Urinary bladder (tissue), 4 donors: ENCODE results near the gene NKAIN4. TPM values are rescaled to one million over a fixed set of nuclear protein-coding genes. Genes with fewer than 3 reads are reported as not detected.
"Not testable (repeated sequence)": the region's sequence is repeated elsewhere in the genome, so short reads cannot be mapped to it uniquely, and the experiment has no call there.

Source experiments
- DNase-seq: peaks from one replicate; pipeline ENCODE4 v3.0.0-alpha.2; 2015; ENCODE audit errors: extremely low spot score
- H3K27ac ChIP-seq: one replicate; pipeline ENCODE4 v1.5.1; 2013; ENCODE audit warnings: low read depth, mild to moderate bottlenecking, moderate library complexity
- H3K36me3 ChIP-seq: one replicate; pipeline ENCODE4 v1.6.1; 2013; ENCODE audit warnings: mild to moderate bottlenecking, moderate library complexity; ENCODE audit not compliant: insufficient read depth
- H3K4me1 ChIP-seq: one replicate; pipeline ENCODE4 v1.6.1; 2013; ENCODE audit warnings: mild to moderate bottlenecking, moderate library complexity; ENCODE audit not compliant: insufficient read depth
- H3K4me3 ChIP-seq: one replicate; pipeline ENCODE4 v1.5.1; 2013; ENCODE audit warnings: low read depth, low read length
- WGBS: extraction: QIAGEN DNeasy Blood & Tissue Kit; methylation state at CpG from one replicate; pipeline ENCODE4 v1.1.7; 2013; 5-methylcytosine and 5-hydroxymethylcytosine counted together
- polyA plus RNA-seq: library from polyadenylated mRNA; stranded (reverse); fragments of 200-250 nt; gene quantifications from one replicate; pipeline ENCODE4 v1.2.3, GENCODE V29; 2013
- total RNA-seq: library from RNA; depleted of rRNA; stranded (reverse); fragments of >200 nt; gene quantifications from one replicate; pipeline ENCODE4 v1.2.3, GENCODE V29; 2014
- donor health status: healthy with polysubstance abuse.
- donor health status: healthy.

Gene NKAIN4
- total and polyA plus RNA-seq, 2 donors = 0.23 to 4.0 TPM

DNA sequence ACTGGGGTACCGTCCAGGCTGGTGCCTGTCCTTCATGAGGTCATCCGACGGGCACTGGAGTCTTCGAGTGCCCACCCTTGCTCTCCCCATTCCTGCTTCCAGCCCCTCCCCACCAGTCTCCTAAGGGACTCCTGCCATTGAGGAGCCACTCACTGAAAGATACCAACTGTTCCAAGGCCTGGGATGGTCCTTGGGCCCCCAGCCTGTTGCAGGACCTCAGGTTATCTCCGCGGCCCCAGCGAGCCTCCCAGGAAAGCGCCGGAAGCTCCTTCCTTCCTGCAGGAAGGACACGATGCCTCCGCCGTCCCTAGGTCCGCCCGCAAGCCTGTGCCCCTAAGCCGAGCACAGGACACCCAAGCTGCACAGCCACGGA lies 1.2 kb downstream of the NKAIN4 start:
- Histone ChIP-seq H3K4me3 (no peak overlapping the region), H3K27ac (no peak overlapping the region), H3K36me3 (no peaks in the 10 kb centered on the region), H3K4me1 (peaks cover 3% of the 10 kb centered on the region)
- no peak for DNase-seq
- 17% methylated on average over 16 of the region's 16 CpGs for WGBS

DNA sequence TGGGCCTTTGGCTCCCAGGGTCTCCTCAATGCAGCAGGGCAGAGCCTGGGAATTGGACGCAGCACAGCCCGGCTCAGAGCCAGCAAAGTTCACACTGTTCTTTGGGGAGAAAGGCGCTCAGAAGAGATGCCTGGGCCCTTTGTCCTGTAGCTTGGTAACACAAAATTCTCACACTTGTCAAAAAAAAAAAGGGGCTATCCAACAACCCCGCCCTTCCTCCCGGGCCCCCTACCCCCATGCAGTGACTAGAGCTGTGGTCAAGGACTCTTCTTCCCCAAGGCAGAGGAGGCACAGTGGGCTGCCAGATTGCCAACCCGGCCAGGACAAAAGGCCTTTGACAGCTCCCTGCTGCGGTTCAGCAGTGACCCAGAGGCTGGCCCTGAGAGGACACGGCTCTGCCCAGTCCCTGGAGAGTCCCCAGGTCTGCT lies 2.0 kb downstream of the NKAIN4 start:
- no peak for DNase-seq
- no peak overlapping the region for H3K27ac ChIP-seq
- 73% methylated on average over 8 of the region's 8 CpGs for WGBS
- peaks cover 3% of the 10 kb centered on the region for H3K4me1 ChIP-seq
- no peaks in the 10 kb centered on the region for H3K36me3 ChIP-seq
- no peak overlapping the region for H3K4me3 ChIP-seq

DNA sequence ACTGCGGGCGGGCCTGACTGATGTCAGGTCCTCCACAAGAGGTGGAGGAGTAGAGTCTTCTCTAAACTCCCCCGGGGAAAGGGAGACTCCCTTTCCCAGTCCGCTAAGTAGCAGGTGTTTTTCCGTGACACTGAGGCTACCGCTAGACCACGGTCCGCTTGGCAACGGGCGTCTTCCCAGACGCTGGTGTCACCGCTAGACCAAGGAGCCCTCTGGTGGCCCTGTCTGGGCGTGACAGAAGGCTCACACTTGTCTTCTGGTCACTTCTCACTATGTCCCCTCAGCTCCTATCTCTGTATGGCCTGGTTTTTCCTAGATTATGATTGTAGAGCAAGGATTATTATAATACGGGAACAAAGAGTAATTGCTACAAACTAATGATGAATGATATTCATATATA lies 2.9 kb downstream of the NKAIN4 start:
- WGBS = 52% methylated on average over 12 of the region's 14 CpGs
- not testable (repeated sequence) for H3K4me3 ChIP-seq, H3K27ac ChIP-seq, H3K4me1 ChIP-seq, DNase-seq, H3K36me3 ChIP-seq

DNA sequence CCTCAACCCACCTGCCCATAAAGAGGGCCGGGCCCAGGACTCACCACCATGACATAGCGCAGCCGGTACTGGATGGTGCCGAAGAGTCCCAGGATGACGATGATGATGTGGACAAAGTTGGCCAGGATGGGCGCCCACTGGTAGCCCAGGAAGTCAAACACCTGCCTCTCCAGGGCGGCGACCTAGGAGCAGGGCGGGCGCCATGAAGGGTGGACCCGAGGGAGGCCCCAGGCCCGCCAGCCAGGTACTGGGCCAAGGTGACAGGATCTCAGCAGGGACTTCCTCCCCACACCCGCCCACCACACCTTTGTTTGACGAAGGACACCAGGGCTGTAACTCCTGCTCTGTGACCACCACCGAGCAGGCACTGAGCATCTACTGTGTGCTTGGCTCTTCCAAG lies 4.4 kb downstream of the NKAIN4 start:
- WGBS = 90% methylated on average over 15 of the region's 15 CpGs
- peaks cover 3% of the 10 kb centered on the region for H3K4me1 ChIP-seq
- DNase-seq = no peak
- no peaks in the 10 kb centered on the region for H3K36me3 ChIP-seq
- no peak overlapping the region for H3K27ac ChIP-seq
- no peak overlapping the region for H3K4me3 ChIP-seq

DNA sequence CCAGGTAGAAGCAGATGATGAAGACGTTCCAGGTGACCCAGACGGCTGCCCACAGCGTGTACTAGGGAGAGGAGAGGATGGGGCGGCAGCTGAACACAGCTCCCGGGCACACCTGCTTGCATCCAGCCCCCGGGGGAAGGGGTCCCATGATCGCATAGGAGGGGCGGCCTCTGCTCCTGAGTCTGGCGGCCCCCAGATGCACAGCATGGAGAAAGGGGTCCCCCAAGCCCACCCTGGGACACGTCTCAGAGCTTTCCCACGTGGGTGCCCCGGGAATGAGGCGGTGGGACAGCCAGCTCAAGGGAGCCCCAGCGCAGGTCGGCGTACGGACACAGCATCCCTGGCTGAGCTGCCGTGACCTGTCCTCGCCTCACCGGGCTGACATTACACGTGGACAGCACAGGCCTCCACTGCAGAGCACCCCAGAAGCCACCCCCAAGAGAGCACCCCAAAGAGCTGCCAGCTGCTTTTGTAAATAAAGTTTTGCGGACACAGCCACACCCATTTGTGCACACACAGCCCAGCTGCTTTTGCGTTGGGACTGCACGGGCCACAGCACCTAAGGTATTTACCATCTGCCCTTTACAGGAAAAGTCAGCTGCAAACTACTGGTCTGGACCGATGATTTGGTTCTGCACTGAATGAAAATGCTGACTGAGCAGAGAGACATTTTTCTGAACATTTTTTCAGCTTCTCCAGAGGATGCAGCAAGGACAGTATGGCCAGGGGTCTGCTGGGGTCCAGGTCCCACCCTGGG lies 5.2 kb downstream of the NKAIN4 start:
- Histone ChIP-seq H3K36me3 (no peaks in the 10 kb centered on the region), H3K27ac (no peak overlapping the region), H3K4me3 (no peak overlapping the region), H3K4me1 (peaks cover 3% of the 10 kb centered on the region)
- DNase-seq = no peak
- 79% methylated on average over 25 of the region's 25 CpGs for WGBS

DNA sequence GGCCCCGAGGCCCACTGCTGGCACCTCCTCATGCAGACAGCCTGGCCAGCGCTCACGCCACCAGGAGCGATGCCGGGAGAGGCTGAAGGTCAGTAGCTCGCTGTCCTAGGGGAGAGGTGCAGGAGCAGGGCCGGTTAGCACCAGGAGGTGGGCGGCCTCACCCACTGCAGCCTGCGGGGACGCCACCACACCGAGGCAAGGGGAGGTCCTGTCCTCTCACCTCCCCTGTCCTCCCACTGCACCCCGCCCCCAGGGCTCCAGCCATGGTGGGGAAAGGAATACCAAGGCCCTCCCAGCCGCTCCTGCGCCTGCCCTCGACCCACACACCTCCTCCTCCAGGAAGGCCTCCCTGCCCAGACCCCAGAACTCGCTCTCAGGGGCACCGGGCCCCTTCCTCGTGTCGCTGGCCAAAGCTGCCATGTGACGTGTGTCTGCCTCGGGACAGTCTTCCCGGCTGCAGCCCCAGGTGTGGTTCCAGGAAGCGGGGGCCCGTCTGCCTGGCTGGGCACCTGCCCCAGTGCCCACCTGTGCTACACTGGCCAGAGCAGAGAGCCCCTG lies 6.5 kb downstream of the NKAIN4 start:
- Histone ChIP-seq H3K36me3 (no peaks in the 10 kb centered on the region), H3K4me1 (no peaks in the 10 kb centered on the region), H3K4me3 (no peak overlapping the region), H3K27ac (no peak overlapping the region)
- no peak for DNase-seq
- WGBS = 84% methylated on average over 24 of the region's 24 CpGs

DNA sequence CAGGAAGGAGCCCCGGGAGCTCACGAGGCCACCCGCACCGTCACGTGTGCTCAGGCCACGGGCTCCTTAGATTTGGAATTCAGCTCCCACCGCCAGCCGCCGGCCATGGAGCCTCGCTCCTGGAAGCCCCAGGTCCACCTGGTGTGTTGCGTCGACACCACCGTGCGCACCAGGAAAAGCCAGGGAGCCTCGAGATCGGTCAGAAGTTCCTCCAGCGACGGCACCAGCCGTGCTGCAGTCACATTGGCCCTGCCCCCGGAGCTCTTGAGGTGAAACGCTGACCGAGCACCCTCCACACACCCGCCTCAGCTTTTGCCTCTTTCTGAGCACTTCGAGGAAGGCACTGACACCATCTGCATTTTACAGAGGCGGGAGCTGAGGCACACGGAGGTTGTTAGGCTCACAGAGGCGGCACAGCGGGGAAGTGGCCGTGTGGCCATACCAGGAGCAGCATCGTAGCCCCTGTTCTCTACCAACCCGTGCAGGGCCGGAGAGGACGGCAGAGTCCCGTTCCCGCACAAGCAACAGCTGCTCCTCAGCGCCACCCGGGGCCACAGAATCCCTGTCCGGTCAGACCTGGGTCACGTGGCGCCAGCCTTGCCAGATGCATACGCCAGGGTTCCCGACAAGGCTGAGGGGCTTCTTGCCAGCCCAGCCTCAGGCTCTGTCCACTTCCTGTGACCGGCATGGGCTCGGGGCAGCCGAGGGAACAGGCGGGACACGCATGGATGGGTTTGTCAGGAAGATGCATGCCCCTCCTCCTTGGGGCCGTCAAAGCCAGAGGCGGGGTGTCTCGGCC lies 7.6 kb downstream of the NKAIN4 start:
- H3K36me3 ChIP-seq = no peaks in the 10 kb centered on the region
- 64% methylated on average over 50 of the region's 50 CpGs for whole genome bisulfite sequencing
- H3K27ac ChIP-seq = no peak overlapping the region
- no peaks in the 10 kb centered on the region for H3K4me1 ChIP-seq
- DNase-seq = no peak
- no peak overlapping the region for H3K4me3 ChIP-seq

DNA sequence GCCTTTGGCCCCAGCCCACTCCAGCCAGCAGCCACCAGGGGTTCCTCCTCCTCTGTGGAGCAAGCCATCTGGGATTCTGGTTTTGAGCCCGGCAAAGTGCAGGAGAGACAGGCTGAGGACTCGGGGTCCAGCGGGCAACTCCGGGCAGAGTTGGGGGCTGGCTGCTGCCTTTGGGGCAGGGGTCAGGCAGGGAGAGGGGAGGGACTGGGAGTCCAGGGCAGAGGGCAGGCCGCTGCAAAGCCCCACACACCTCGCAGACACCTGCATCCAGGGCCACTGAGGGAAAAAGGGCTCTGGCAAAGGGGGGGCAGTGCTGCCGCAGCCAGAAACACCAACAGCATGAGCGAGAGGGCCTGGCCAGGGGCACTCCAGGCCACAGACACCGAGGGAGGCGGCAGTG lies 9.8 kb downstream of the NKAIN4 start:
- DNase-seq = no peak
- Histone ChIP-seq H3K27ac (no peak overlapping the region), H3K4me3 (no peak overlapping the region), H3K36me3 (no peaks in the 10 kb centered on the region), H3K4me1 (no peaks in the 10 kb centered on the region)
- WGBS = 89% methylated on average over 10 of the region's 10 CpGs

DNA sequence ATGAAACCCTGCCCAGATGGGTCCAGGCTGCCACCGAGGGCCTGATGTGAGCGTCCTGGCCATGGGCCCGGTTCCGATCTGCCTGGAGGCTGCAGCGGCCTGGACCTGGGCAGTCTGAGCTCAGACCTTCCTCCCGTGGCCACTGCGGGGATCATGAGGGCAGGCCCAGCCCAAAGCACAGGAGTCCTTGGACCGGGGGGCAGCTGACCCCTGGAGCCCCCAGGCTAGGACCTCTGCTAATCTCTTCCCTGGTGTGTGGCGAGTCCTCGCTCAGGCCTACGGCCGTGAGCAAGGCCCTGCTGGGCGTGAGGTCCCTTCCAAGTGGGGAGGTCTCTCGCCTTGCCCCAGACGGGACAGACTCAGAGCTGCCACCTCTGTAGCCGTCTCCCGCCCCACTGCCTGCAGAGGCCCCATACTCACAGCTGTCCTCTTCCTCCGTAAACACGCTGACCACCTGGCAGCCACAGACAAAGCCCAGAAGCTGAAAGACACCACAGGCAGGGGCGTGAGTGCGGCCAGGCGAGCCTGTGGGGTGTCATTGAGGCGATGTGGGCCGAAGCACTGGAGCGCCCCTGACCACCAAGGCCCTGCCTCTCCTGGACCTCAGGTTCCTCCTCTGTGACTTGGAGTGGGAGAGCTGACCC lies 10.5 kb downstream of the NKAIN4 start:
- no peak overlapping the region for H3K4me3 ChIP-seq
- no peaks in the 10 kb centered on the region for H3K4me1 ChIP-seq
- H3K36me3 ChIP-seq = no peaks in the 10 kb centered on the region
- no peak overlapping the region for H3K27ac ChIP-seq
- no peak for DNase-seq
- 79% methylated on average over 25 of the region's 25 CpGs for WGBS

DNA sequence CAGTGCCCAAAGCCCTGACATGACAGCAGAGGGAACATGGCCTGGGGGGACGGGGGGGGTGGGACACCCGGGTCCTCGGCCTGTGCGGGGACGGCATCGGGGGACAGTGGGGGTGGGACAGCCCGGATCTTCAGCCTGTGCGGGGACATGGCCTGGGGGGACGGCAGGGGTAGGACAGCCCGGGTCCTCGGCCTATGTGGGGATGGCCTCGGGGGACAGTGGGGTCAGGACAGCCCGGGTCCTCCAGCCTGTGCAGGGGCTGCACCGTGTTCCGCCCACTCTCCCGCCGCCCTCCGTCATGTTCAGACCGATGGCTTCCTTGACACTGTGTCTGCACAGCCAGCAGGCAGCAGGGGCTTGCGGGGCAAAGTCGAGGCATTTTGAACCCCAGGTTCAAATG lies 11.5 kb downstream of the NKAIN4 start:
- 90% methylated on average over 21 of the region's 21 CpGs for WGBS
- no peak for DNase-seq

DNA sequence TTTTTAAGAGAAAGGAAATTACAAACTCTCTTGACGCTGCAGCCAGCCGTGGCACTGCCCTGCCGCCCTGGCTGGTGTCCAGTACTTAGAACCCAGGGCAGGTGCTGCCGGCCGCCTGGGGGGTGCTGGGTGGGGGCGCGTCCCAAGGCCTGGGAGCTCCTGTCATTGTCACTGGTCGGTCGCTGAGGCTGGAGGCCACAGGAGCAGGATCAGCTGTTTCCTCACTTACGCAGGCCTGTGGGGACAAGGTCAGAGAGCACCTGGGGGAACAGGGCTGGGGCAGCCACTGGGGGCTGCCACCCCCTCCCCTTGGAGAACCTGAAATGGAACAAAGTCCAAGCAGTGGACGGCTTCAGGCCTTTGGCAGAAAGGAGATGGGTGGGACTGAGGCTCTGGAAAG lies 13.0 kb downstream of the NKAIN4 start:
- no peaks in the 10 kb centered on the region for H3K4me1 ChIP-seq
- H3K36me3 ChIP-seq = no peaks in the 10 kb centered on the region
- WGBS = 59% methylated on average over 11 of the region's 11 CpGs
- H3K4me3 ChIP-seq = no peak overlapping the region
- no peak for DNase-seq
- H3K27ac ChIP-seq = no peak overlapping the region

More for the DNA sequence above, 11.5 kb downstream of the NKAIN4 start:
- no peak overlapping the region for H3K4me3 ChIP-seq
- H3K27ac ChIP-seq = no peak overlapping the region
- no peaks in the 10 kb centered on the region for H3K36me3 ChIP-seq
- H3K4me1 ChIP-seq = no peaks in the 10 kb centered on the region

DNA sequence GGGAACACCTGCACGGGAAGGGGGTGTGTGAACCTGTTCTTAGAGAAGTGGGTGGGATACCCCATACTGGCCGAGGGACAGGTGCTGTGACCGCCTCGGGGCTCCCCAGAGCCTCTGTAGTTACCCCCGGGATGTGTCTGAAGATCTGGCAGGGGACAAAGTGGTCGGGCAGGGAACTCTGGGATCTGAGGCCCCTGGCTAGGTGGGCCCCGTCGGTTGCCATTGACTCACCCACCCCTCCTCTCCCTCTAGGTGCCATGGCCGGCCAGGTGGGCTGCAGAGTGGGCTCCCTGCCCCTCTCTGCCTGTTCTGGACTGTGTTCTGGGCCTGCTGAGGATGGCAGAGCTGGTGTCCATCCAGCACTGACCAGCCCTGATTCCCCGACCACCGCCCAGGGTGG lies 14.3 kb downstream of the NKAIN4 start:
- no peak overlapping the region for H3K4me3 ChIP-seq
- no peak overlapping the region for H3K27ac ChIP-seq
- no peaks in the 10 kb centered on the region for H3K4me1 ChIP-seq
- WGBS = 81% methylated on average over 11 of the region's 11 CpGs
- no peak for DNase-seq
- H3K36me3 ChIP-seq = no peaks in the 10 kb centered on the region

DNA sequence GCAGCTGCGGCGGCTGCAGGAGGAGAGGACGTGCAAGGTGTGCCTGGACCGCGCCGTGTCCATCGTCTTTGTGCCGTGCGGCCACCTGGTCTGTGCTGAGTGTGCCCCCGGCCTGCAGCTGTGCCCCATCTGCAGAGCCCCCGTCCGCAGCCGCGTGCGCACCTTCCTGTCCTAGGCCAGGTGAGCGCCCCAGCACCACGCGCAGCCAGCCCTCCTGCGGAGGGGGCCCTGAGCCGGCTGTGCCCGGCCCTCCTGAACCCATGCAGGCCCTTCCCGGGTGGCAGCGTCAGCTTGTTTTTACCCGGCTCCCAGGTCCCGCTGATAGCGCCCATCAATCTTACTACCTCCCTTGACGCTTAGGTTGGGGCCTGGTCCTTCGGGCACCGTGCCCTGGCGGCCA lies 14.8 kb downstream of the NKAIN4 start:
- 83% methylated on average over 30 of the region's 30 CpGs for WGBS
- DNase-seq = no peak
- no peaks in the 10 kb centered on the region for H3K36me3 ChIP-seq
- H3K4me3 ChIP-seq = no peak overlapping the region
- H3K27ac ChIP-seq = no peak overlapping the region
- H3K4me1 ChIP-seq = no peaks in the 10 kb centered on the region
